Embryonic facial prominence (tissue), 1 donor: ENCODE data around the gene TNFRSF14.

Experiments
- DNase-seq: peaks from one replicate; pipeline ENCODE4 v3.0.0-alpha.2; 2016; ENCODE audit errors: extremely low spot score

The TNFRSF14 gene

GRCh38 chr1:2523191-2523890 lies 32.8 kb upstream of the TNFRSF14 start:
- DNase-seq, result no peak

DNA sequence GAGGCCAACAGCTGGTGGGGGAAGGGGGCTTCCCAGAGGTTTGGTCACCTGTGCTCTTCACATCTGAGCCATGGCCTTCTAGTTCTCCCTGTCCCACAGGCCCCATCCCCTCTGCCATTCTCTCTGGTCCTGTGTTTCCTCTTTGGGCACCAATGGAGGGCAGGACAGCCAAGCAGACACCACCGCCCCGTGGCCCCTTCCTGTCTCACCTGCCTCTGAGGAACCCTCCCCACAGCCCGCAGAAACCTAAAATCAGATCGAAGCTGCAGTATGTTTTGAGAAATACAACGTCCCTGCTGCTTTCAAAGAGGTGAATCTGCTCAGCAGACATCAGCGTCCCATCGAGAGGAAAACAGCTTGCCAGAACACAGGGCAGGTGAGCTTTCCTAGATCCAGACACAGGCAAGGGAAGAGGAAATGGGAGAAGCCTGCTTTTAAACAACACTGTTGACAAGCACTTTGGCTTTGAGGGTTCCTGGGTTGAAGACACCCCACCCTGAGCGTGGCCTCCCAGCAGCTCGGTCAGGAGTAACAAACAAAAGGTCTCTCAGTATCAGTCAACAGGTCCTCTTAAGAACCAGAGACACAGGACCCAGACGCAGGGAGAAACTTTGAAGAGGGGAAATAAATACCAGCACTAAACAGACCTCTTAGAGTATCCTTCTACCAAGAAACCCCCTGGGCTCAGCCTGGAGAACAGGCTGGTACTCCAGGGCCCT lies 32.1 kb upstream of the TNFRSF14 start:
- no peak for DNase-seq

GRCh38 chr1:2525572-2525919 lies 30.6 kb upstream of the TNFRSF14 start:
- DNase-seq, result no peak

DNA sequence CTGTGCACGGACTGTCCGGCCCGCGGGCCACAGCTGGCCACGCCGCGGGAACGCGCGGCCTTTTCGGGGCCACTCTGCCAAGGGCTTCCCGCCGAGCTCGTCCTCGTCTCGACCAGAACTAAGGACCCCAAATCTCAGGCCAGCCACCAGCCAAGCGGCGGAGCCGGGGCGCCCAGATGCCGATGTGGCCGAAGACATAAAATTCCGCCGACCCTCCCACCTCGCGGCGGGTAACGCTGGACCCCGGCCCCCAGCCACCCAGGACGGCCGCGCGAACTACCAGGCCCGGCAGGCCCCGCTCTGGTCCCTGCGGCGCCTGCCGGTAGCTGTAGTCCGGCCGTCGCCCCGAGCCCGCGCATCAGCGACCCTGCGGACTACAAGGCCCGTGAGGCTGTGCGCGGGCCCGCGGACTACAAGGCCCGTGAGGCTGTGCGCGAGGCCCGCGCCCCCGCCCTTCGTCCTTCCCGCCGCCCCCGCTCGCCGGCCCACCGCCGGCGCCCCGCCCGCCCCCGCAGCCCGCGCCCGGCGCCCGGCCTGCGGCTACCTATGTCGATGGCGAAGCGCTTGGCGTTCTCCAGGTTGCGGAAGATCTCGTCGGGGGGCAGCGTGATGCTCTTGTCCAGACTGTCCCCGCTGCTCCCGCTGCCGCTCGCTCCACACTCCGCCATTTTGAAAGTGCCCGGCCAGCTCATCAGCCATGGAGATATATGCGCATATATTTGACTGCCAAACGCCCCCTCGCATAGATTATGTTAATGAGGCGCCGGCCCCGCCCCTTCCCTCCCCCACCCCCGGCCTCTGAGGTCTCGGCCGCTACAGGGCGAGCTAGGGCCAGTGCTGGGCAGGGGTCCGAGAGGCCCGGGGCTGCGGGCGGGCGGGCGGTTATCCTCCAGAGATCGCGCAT lies 30.0 kb upstream of the TNFRSF14 start, which contains the start of gene PANK4:
Gene PANK4, minus strand, starts transcription at position 677 of the 904 bp plus-strand sequence. Its CDS starts 9 bp downstream, at position 668.
- peak; percentile 79 for DNase-seq

- DNase-seq, result no peak
Observed at GRCh38 chr1:2526824-2527555, 29.2 kb upstream of the TNFRSF14 start.

DNA sequence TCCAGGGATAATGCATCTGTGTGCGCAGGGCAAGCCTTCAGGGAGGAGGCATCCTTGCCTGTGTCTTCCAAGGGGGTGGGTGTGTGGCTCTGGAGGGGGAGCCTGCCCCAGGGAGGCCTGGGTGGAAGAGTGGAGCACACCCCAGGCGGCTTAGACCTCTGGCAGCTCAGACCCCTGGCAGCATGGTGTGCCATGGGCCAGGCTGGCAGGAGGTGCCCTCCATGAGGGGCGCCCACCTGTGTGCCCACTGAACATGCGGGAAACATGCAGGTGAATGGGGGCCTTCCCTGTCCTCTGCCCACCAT lies 28.7 kb upstream of the TNFRSF14 start:
- DNase-seq, result no peak

GRCh38 chr1:2528016-2528415 lies 28.2 kb upstream of the TNFRSF14 start:
- no peak for DNase-seq

- no peak for DNase-seq
Observed at GRCh38 chr1:2528611-2528965, 27.6 kb upstream of the TNFRSF14 start.

DNA sequence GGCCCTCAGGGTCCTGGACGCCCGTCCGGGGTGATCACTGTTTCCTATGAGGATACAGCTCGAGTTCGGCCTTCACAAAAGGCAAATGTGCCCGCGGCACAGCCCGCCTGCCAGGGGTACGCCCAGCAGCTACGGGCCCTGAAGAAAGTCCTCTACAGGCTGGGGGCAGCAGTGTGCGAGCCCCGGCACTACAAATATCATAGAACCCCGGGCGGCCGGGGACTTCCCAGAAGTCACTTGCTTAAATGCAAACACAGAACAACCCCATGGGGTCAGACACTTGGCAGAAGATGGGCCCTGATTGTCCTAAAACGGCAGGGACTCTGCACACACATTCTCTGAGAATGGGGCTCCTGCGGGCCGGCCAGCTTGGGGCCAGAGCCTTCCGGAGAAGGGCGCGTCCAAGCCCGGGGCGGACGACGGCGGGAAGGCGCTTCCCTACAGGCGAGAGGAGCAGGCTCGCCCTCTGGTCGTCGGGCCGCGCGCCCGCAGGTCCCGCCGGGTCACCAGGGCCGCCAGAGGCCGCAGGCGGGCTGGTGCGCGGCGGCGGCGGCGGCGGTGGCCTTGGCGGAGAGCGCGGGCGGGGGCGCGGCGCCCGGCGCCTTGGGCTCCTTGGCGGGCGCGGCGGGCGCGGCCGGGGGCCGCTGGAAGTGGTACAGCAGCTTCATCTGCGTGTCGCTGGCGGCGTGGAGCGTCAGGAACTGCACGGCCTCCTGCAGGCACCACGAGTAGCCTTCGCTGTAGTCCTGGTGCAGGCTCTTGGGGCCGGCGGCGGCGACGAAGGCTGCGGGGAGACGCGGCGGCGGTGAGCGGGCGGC lies 27.0 kb upstream of the TNFRSF14 start:
- no peak for DNase-seq

- no peak for DNase-seq
Observed at GRCh38 chr1:2529784-2530512, 26.2 kb upstream of the TNFRSF14 start, which contains the start of gene HES5. Gene HES5 (minus strand): TSS chr1:2530263. CDS start chr1:2530164, 99 bp downstream.

- DNase-seq, result no peak
Observed at GRCh38 chr1:2530513-2531361, 25.4 kb upstream of the TNFRSF14 start.

DNA sequence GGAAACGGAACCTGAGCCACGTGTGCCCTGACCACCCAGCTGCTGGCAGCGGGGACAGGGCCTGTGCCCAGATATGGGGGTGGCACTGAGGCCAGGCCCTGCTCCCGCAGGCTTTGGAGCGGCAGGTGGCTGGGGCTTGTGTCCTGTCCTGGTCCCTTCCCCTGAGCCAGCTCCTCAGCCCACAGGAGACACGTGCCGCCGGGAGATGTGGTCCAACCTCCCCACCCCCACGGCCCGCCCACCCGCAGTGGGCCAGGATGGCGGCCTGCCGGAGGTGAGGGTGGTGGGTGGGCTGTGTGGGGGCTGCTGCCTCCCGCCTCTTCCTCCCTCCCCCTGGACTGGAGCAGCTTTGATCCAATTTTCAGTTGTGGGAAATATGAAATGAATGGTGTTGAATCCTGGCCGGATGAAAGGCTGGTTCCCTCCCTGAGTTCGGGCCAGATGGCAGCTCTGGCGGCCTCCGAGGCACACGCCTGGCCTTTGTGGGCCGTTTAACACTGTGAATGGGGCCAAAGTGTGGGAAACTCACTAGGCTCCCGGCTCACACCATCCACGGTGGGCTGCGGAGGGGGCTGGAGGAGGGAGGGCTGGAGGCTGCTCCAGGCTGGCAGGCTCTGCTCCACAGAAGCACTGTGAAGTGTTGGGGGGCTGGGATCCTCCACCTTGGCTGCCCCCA lies 23.5 kb upstream of the TNFRSF14 start:
- DNase-seq, result no peak

DNA sequence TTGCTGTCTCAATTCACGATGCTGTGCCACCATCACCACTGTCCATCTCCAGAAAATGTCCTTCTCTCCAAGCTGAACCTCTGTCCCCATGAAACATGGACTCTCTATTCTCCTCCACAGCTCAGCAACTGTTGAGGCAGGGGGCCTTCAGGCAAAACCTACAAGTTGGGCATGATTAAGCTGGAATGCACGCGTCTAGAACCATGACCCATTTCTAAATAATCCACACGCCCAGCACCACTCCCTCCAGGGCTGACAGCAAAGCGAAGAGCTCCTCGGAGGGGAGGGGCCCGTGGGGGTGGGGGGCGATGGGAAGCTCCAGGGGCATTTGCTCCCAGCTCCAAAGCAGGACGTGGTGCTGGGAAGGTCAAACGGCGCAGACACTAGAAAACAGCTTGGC lies 22.8 kb upstream of the TNFRSF14 start:
- DNase-seq, result no peak

- DNase-seq, result no peak
Observed at GRCh38 chr1:2534315-2534686, 21.9 kb upstream of the TNFRSF14 start.

GRCh38 chr1:2534687-2535441 lies 21.3 kb upstream of the TNFRSF14 start:
- DNase-seq, result no peak

- DNase-seq, result no peak
Observed at GRCh38 chr1:2535455-2535854, 20.7 kb upstream of the TNFRSF14 start.

- no peak for DNase-seq
Observed at GRCh38 chr1:2535981-2536380, 20.2 kb upstream of the TNFRSF14 start.

GRCh38 chr1:2537784-2538115 lies 18.4 kb upstream of the TNFRSF14 start:
- DNase-seq, result no peak
